HG02973 (cell line): ENCODE data around the gene CEL.
"Not testable (repeated sequence)": the region's sequence is repeated elsewhere in the genome, so short reads cannot be mapped to it uniquely, and the experiment has no call there.

ENCODE experiments used
- ATAC-seq: cut with Tn5 transposase; IDR thresholded peaks from one replicate; pipeline ENCODE4 v1.9.1; 2021; ENCODE audit warnings: moderate library complexity; ENCODE audit not compliant: unreplicated experiment

The CEL gene

DNA sequence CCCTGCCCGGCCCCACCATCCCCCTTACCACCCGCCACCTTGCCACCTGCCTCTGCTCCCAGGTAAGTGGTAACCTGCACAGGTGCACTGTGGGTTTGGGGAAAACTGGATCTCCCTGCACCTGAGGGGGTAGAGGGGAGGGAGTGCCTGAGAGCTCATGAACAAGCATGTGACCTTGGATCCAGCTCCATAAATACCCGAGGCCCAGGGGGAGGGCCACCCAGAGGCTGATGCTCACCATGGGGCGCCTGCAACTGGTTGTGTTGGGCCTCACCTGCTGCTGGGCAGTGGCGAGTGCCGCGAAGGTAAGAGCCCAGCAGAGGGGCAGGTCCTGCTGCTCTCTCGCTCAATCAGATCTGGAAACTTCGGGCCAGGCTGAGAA is at the start of gene CEL:
TSS of gene CEL (plus strand) at position 218 of the 382 bp plus-strand sequence. CDS start at position 240, 22 bp downstream.
- not testable (repeated sequence) for ATAC-seq

DNA sequence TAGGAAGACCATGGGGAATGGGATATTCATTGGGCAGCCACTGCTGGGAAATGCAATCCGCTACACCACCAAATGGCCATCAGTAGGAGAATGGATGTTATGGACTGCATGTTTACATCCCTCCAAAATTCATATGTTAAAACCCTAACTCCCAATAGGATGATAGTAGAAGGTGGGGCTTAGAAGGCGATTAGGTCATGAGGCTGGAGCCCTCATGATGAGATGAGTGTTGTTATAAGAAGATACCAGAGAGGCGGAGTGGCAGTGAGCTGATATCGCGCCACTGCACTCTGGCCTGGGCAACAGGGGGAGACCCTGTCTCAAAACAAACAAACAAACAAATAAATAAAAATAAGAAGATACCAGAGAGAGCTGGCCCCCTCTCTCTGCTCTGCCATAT is 47.1 kb upstream of the CEL start:
- ATAC-seq, result no peak

- ATAC-seq, result no peak
These were observed 38.5 kb upstream of the CEL start for GRCh38 chr9:133023117-133023890.

DNA sequence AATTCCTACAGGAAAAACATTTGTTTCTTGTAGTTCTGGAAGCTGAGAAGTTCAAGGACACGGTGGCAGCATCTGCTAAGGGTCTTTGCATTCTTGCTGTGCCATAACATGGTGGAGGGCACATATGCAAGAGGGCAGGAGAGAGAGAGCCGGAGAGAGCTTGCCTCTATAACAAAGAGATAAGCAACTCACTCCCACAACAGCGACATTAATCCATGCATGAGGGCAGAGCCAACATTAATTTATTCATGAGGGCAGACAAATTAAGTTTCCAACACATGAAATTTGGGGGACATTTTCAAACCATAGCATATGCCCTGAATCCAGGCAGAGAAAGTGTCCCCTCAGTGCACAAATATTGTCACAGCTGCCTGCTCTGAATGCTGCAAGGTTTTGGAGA is 35.4 kb upstream of the CEL start:
- no peak for ATAC-seq

GRCh38 chr9:133027134-133027533 is 34.6 kb upstream of the CEL start:
- no peak for ATAC-seq

GRCh38 chr9:133028221-133028620 is 33.6 kb upstream of the CEL start:
- no peak for ATAC-seq

- peak; percentile 12 for ATAC-seq
These were observed 31.8 kb upstream of the CEL start for GRCh38 chr9:133029994-133030316.

- peak; percentile 91 for ATAC-seq
These were observed 31.3 kb upstream of the CEL start, which contains the start of gene GTF3C5 for GRCh38 chr9:133030317-133031129. Gene GTF3C5 (plus strand): TSS chr9:133030997. CDS start chr9:133031012, 15 bp downstream.

- ATAC-seq, result no peak
These were observed 30.7 kb upstream of the CEL start for GRCh38 chr9:133031130-133031422.

GRCh38 chr9:133031496-133031911 is 30.3 kb upstream of the CEL start:
- ATAC-seq, result no peak

- no peak for ATAC-seq
These were observed 29.6 kb upstream of the CEL start for GRCh38 chr9:133032171-133032570.

DNA sequence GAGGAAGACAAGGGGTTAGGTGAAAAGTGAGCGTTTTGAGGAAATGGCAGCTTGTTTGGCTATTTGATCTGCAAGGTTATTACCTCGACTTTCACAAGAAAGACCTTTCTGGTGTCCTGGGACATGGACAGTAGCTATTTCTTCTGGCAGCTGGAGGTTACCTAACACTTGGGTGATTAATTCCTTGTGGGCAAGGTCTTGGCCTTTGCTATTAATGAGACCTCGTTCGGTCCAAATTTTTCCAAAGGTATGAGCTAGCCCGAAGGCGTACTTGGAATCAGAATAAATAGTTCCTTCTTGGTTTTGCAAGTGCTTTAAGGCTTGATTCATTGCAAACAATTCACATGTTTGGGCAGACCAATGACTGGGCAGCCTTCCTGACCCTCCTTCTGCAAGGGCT is 26.1 kb upstream of the CEL start:
- no peak for ATAC-seq

DNA sequence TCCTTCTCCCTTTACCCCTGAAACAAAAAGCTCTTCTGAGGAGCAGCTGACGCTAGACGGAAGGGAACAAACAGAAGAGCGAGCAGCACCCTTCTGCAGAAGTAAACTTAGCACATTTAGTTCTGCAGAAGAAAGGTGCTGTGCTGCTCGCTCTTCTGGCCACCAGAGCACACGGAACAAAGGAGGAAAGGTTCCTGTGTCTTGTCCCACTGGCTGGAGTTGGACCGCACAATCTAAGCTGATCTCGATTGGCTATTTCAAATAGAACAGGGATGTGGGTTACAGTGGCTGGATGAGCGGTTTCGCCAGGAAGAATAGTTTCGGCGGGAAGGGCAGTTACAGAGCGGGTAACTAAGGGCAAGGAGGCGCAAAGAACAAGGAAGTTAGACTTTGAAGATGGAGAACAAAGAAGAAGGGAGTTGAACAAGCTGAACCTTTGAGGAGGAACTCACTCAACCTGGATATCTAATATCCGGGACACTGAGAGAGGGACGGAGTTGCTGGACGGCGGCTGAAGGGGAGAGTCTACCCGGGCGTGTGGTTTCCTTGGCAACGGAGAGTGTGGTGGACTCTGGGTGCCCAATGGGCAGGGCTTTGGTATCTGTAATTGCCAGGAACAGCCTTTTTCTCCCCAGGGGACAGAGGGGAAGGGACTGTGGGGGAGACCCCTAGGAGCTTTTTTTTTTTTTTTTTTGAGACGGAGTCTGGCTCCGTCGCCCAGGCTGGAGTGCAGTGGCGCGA is 23.8 kb upstream of the CEL start:
- ATAC-seq, result no peak

DNA sequence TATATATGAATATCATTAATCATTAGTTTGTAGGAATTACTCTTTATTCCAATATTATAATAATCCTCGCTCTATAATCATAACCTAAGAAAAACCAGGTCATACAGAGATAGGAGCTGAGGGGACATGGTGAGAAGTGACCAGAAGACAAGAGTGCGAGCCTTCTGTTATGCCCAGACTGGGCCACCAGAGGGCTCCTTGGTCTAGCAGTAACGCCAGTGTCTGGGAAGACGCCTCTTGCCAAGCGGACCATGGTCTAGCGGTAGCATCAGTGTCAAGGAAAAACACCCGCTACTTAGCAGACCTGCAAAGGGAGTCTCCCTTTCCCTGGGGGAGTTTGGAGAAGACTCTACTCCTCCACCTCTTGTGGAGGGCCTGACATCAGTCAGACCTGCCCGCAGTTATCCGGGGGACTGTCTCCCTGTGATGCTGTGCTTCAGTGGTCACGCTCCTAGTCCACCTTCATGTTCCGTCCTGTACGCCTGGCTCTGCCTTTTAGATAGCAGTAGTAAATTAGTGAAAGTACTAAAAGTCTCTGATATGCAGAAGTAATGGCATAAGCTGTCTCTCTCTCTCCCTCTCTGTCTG is 20.8 kb upstream of the CEL start:
- ATAC-seq, result not testable (repeated sequence)

GRCh38 chr9:133041958-133042357 is 19.8 kb upstream of the CEL start:
- no peak for ATAC-seq

- no peak for ATAC-seq
These were observed 19.1 kb upstream of the CEL start for GRCh38 chr9:133042676-133043075.

- no peak for ATAC-seq
These were observed 18.2 kb upstream of the CEL start for GRCh38 chr9:133043449-133044035.

- ATAC-seq, result no peak
These were observed 17.7 kb upstream of the CEL start for GRCh38 chr9:133044125-133044524.

- no peak for ATAC-seq
These were observed 17.1 kb upstream of the CEL start for GRCh38 chr9:133044661-133045060.

GRCh38 chr9:133045132-133045531 is 16.6 kb upstream of the CEL start:
- no peak for ATAC-seq
